Adrenal gland (tissue), 12 donors: ENCODE data around the gene RRBP1. TPM values are rescaled to one million over a fixed set of nuclear protein-coding genes. Genes with fewer than 3 reads are reported as not detected.

Experiments used
- DNase-seq, 7 donors: peaks; one replicate each; pipeline ENCODE4 v3.0.0-alpha.2; 2019 to 2020
- H3K27ac ChIP-seq, 5 donors: fragments of 200-600 bp; sonication (generic) in 4 of 5; 1 replicate in 3 of 5; 2 replicates in 2 of 5; pipeline versions ENCODE4 v1.5.1 to v1.8.0; 2016 to 2020; ENCODE audit warnings: mild to moderate bottlenecking in 1 of 5
- H3K27me3 ChIP-seq: fragments of 200-600 bp; 2 replicates; pipeline ENCODE4 v1.8.0; 2021
- H3K36me3 ChIP-seq, 2 donors: fragments of 200-600 bp; replicated peaks in 1 of 2; 1 replicate in 1 of 2; 2 replicates in 1 of 2; pipeline versions ENCODE4 v1.5.1 to v1.8.0; 2018 to 2022
- H3K4me1 ChIP-seq, 2 donors: fragments of 200-600 bp; replicated peaks in 1 of 2; 1 replicate in 1 of 2; 2 replicates in 1 of 2; pipeline versions ENCODE4 v1.5.1 to v1.8.0; 2018 to 2021
- H3K4me3 ChIP-seq, 4 donors: fragments of 200-600 bp; sonication (generic) in 3 of 4; one replicate each; pipeline ENCODE4 v1.5.1; 2016 to 2018
- H3K9me3 ChIP-seq, 3 donors: fragments of 200-600 bp; sonication (generic) in 1 of 3; replicated peaks in 1 of 3; 1 replicate in 2 of 3; 2 replicates in 1 of 3; pipeline versions ENCODE4 v1.5.1 to v1.8.0; 2016 to 2021
- POLR2A ChIP-seq, 2 donors: fragments of 450-650 bp; IDR thresholded peaks; one replicate each; pipeline ENCODE4 v1.6.1; 2017; ENCODE audit warnings: antibody characterized with exemption in 2 of 2, mild to moderate bottlenecking in 2 of 2, moderate library complexity in 1 of 2
- WGBS, 4 donors: extraction: QIAGEN DNeasy Blood & Tissue Kit in 2 of 4; methylation state at CpG; one replicate each; pipeline versions ENCODE4 v1.1.5 to v1.1.7; 2013 to 2017; 5-methylcytosine and 5-hydroxymethylcytosine counted together
- intact Hi-C, 2 donors: fragments of 100-400 bp; cut with DNase I; formaldehyde crosslinking; loops; one replicate each; pipeline versions ENCODE4 v1.14.1 to v1.15.0; 2022 to 2023
- polyA plus RNA-seq, 3 donors: library from polyadenylated mRNA; stranded (reverse); fragments of 200-250 nt in 2 of 3; fragments of 350-450 nt in 1 of 3; fragmentation: Illumina TruSeq in 1 of 3; extraction: RNeasy Lipid Tissue Mini Kit (QIAGEN cat#74804) in 1 of 3; gene quantifications; one replicate each; pipeline ENCODE4 v1.2.3, GENCODE V29; 2013 to 2014
- total RNA-seq, 9 donors: library from RNA; depleted of rRNA in 4 of 9; stranded (reverse); fragments of >200 nt in 4 of 9; fragments of 120-200 nt in 1 of 9; fragmentation: NEBNext Ultra II Directional in 1 of 9; extraction: Animal tissue kit (Norgen Biotek cat#: 25700) in 1 of 9; gene quantifications; one replicate each; pipeline versions ENCODE4 v1.1.0 to v1.2.4, GENCODE V29; 2013 to 2023
- TF ChIP-seq, protein P1 (sequence below), 6 experiments: fragments of 450-650 bp in 4 of 6; fragments of 200-600 bp in 2 of 6; sonication (generic) in 1 of 6; IDR thresholded peaks; 1 replicate in 5 of 6; 2 replicates in 1 of 6; pipeline versions ENCODE4 v1.5.1 to v1.8.0; 2016 to 2021; ENCODE audit warnings: antibody characterized with exemption in 6 of 6, mild to moderate bottlenecking in 2 of 6, moderate library complexity in 1 of 6
- donor health status: healthy with polysubstance abuse.
- donor health status: Bipolar disorder and iron deficiency.
- donor health status: DM: yes; HTN: yes; CAD: no.
- donor health status: DM: no; HTN: no; CAD: no.
- donor health status: DM: no; HTN: no; CAD: no.
- donor health status: DM: yes; HTN: yes; CAD: no.

Gene RRBP1
- total and polyA plus RNA-seq, 12 donors: 73.9 to 261 (median 122) TPM

DNA sequence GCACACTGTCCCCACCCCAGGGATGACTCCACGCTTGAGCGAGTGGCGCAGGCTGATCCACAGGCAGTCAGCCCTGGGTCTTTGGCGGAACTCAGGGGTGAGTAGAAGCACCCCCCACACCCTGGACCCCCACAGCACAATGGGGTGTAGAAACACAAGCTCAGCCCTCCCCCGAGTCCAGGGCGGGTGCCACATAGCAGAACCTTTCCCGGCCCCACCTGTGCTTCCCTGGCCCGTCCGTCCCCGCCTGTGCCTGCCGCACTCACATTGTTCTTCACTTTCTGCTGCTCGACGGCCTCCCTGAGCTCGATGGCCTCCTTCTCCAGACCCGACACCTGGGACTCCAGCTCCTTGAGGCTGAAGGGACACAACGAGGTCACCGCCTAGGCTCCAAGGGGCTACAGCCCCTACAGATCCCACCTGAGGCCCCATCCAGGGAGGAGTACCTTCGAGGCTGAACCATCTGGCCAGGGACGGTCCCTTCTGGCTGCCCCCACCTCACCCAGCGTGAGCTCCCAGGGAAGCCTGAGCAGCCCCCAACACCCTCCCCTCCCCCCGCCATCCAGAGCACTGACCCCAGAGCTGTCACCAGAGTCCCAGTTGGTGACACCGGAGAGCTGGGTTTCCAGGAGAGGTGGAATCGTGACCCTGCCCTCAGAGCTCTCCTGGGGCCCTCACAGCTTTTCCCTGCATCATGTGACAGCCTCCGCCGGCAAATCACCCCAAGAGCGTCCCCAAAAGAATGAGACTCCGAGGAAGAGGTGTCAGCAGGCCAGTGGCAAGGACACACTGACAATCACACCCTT is 56.6 kb downstream of the RRBP1 start:
- Histone ChIP-seq H3K27me3 (no peaks in the 10 kb centered on the region), H3K9me3 (no peaks in the 10 kb centered on the region), H3K27ac (no peak overlapping the region), H3K4me3 (no peak overlapping the region), H3K4me1 (no peaks in the 10 kb centered on the region), H3K36me3 (peaks cover 0 to 92% of the 10 kb centered on the region in 2 donors)
- DNase-seq: peak in 3 of 7 donors; percentile 11 to 13 (median 12)
- intact Hi-C loops: no loop called here
- WGBS, 4 donors: 87 to 100% (median 90%) methylated on average over 15 to 27 of the region's 27 CpGs
- no peak for TF ChIP-seq POLR2A (IDR thresholded peaks at IDR 0.05)
- TF ChIP-seq, protein P1, sequence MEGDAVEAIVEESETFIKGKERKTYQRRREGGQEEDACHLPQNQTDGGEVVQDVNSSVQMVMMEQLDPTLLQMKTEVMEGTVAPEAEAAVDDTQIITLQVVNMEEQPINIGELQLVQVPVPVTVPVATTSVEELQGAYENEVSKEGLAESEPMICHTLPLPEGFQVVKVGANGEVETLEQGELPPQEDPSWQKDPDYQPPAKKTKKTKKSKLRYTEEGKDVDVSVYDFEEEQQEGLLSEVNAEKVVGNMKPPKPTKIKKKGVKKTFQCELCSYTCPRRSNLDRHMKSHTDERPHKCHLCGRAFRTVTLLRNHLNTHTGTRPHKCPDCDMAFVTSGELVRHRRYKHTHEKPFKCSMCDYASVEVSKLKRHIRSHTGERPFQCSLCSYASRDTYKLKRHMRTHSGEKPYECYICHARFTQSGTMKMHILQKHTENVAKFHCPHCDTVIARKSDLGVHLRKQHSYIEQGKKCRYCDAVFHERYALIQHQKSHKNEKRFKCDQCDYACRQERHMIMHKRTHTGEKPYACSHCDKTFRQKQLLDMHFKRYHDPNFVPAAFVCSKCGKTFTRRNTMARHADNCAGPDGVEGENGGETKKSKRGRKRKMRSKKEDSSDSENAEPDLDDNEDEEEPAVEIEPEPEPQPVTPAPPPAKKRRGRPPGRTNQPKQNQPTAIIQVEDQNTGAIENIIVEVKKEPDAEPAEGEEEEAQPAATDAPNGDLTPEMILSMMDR (IDR thresholded peaks at IDR 0.05): no peak

DNA sequence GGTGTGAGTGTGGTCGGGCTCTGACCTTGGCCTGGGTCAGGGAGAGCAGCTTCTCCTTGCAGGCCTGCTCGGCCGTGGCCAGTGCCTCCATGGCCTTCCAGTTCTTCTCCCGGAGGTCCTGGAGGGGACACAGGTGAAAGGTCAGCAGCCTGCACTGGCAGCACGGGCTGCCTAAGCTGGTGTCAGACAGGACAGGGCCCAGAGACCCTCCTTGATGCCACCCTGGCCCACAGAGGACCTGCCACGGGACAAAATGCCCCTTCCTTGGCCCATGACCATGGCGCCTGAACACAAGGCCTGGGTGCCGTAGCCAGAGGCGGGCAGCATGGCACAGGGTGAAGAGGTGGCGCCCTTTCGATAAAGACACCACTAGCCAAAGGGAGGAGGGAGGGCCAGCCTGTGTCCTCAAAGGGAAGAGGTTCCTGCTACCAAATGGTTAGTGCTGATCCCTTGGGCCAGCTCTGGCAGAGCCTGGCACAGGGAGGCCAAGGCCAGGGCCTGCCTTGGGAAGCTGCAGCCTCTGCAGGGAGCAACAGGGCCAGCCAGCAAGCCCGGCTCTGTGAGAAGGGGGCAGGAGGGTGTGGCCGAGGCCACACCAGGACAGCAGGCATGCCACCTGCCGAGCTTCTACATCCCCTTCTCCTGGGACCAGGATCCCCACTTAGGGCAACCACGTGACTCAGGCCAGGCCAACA is 57.3 kb downstream of the RRBP1 start:
- Histone ChIP-seq H3K9me3 (no peaks in the 10 kb centered on the region), H3K27ac (no peak overlapping the region), H3K4me1 (no peaks in the 10 kb centered on the region), H3K4me3 (no peak overlapping the region), H3K36me3 (peaks cover 0 to 92% of the 10 kb centered on the region in 2 donors), H3K27me3 (no peaks in the 10 kb centered on the region)
- 66 to 73% (median 72%) methylated on average over 5 to 15 of the region's 15 CpGs for WGBS, 4 donors
- intact Hi-C loops: loop anchor here in 1 of 2 donors (5.0 kb wide), 1 partner anchor 87 kb away; no protein-coding TSS in a partner anchor
- no peak for TF ChIP-seq POLR2A (IDR thresholded peaks at IDR 0.05)
- TF ChIP-seq, protein P1 (IDR thresholded peaks at IDR 0.05): no peak
- DNase-seq: peak in 2 of 7 donors; percentile 16 to 20

DNA sequence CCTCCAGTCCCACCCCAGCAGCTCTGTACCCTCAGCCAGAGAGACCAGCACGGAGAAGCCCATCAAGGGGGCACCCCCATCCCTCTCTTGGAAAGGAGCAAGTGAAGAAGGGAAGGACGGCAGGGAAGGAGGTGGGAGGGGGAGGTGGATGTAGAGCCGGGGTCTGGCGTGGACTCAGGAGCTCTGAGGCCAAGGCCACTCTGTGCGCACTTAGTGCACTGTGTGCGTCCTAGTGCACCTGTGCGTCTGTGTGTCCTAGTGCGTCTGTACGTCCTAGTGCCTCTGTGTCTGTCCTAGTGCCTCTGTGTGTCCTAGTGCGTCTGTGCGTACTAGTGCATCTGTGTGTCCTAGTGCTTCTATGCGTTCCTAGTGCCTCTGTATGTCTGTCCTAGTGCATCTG is 58.0 kb downstream of the RRBP1 start:
- peak in 2 of 7 donors; percentile 4 to 8 for DNase-seq
- Histone ChIP-seq H3K36me3 (peaks cover 0 to 92% of the 10 kb centered on the region in 2 donors), H3K4me3 (no peak overlapping the region), H3K9me3 (no peaks in the 10 kb centered on the region), H3K4me1 (no peaks in the 10 kb centered on the region), H3K27ac (no peak overlapping the region), H3K27me3 (no peaks in the 10 kb centered on the region)
- TF ChIP-seq, protein P1 (IDR thresholded peaks at IDR 0.05): no peak
- intact Hi-C loops: loop anchor here in 1 of 2 donors (5.0 kb wide), 1 partner anchor 87 kb away; no protein-coding TSS in a partner anchor
- 83 to 90% (median 87%) methylated on average over 11 to 12 of the region's 12 CpGs for WGBS, 4 donors

- TF ChIP-seq POLR2A (IDR thresholded peaks at IDR 0.05): no peak
- TF ChIP-seq, protein P1 (IDR thresholded peaks at IDR 0.05): no peak
- DNase-seq: peak in 4 of 7 donors; percentile 2 to 50 (median 8)
- no peak overlapping the region for H3K4me3 ChIP-seq
- no peaks in the 10 kb centered on the region for H3K4me1 ChIP-seq
- H3K36me3 ChIP-seq: peaks cover 0 to 95% of the 10 kb centered on the region in 2 donors
- no peak overlapping the region for H3K27ac ChIP-seq
- H3K9me3 ChIP-seq: no peaks in the 10 kb centered on the region
- H3K27me3 ChIP-seq: no peaks in the 10 kb centered on the region
- intact Hi-C loops: loop anchor here in 1 of 2 donors (5.0 kb wide), 1 partner anchor 86 kb away; no protein-coding TSS in a partner anchor
- 83 to 89% (median 86%) methylated on average over 2 to 9 of the region's 9 CpGs for WGBS, 4 donors
These were observed 59.1 kb downstream of the RRBP1 start for GRCh38 chr20:17622851-17623508.
